Measurements from ENCODE around the gene SLC35A5. TPM values are rescaled to one million over a fixed set of nuclear protein-coding genes. Genes with fewer than 3 reads are reported as not detected.

Gene SLC35A5
- total RNA-seq, 1 experiment from 2014 or later = 37.8 TPM

DNA sequence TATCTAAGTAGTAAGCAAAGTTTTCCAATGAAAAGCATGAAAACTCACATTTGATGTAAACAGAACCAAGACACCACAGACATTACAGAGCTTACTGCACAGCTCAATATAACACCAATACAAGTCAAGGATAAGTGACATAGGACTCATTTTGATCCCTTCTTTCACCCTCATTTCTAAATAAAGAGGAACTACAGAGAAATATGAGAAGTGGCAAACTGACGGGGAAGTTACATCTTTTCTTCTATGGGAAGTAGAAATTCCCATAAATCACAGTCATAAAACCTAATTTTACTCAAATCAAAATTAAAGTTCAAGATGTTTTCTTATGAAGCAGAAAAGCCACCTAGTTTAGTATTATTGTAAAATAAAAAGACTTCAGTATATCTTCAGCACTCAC is 3.9 kb upstream of the SLC35A5 start:
- intact Hi-C loops (cut with micrococcal nuclease; ENCODE audit: unreplicated experiment) = no loop called here
- ChIA-PET CTCF (no interaction called here), POLR2A (interaction anchor here (0.6 kb wide), 1 partner anchor 19 kb away, joined by 4 read pairs; no protein-coding TSS in a partner anchor)
- no peak for DNase-seq (ENCODE audit: low read depth, low spot score)
- Histone ChIP-seq H3K9me3 (ENCODE audit: control insufficient read depth, insufficient read depth, low read depth, low read length) (no peaks in the 10 kb centered on the region), H3K4me3 (ENCODE audit: low read depth in 2 of 2, low read length in 2 of 2) (no peak overlapping the region), H3K27me3 (ENCODE audit: control insufficient read depth, insufficient read depth, low read length) (no peaks in the 10 kb centered on the region), H3K27ac (ENCODE audit: low read length) (no peak overlapping the region), H3K36me3 (ENCODE audit: control insufficient read depth, insufficient read depth, low read length) (peaks cover 7% of the 10 kb centered on the region; the same call in 1 of the 2 replicates), H3K4me1 (ENCODE audit: control insufficient read depth, insufficient read depth, low read length) (peaks cover 18% of the 10 kb centered on the region; the same call in 1 of the 2 replicates)
- BruUV-seq (replicated peaks) = no TSS peak
- ATAC-seq = no peak
- TF ChIP-seq POLR2AphosphoS5 (IDR thresholded peaks at IDR 0.05; ENCODE audit: low read depth, low read length) = no peak
- TF ChIP-seq, protein P1, sequence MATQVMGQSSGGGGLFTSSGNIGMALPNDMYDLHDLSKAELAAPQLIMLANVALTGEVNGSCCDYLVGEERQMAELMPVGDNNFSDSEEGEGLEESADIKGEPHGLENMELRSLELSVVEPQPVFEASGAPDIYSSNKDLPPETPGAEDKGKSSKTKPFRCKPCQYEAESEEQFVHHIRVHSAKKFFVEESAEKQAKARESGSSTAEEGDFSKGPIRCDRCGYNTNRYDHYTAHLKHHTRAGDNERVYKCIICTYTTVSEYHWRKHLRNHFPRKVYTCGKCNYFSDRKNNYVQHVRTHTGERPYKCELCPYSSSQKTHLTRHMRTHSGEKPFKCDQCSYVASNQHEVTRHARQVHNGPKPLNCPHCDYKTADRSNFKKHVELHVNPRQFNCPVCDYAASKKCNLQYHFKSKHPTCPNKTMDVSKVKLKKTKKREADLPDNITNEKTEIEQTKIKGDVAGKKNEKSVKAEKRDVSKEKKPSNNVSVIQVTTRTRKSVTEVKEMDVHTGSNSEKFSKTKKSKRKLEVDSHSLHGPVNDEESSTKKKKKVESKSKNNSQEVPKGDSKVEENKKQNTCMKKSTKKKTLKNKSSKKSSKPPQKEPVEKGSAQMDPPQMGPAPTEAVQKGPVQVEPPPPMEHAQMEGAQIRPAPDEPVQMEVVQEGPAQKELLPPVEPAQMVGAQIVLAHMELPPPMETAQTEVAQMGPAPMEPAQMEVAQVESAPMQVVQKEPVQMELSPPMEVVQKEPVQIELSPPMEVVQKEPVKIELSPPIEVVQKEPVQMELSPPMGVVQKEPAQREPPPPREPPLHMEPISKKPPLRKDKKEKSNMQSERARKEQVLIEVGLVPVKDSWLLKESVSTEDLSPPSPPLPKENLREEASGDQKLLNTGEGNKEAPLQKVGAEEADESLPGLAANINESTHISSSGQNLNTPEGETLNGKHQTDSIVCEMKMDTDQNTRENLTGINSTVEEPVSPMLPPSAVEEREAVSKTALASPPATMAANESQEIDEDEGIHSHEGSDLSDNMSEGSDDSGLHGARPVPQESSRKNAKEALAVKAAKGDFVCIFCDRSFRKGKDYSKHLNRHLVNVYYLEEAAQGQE (IDR thresholded peaks at IDR 0.05; ENCODE audit: insufficient read depth in 1 of 2, low read depth in 2 of 2, low read length in 1 of 2) = no peak
- TF ChIP-seq SIN3A (IDR thresholded peaks at IDR 0.05; ENCODE audit: borderline replicate concordance, insufficient read depth, low read depth, low read length) = no peak
- TF ChIP-seq CTCF (IDR thresholded peaks at IDR 0.05) = no peak
- TF ChIP-seq TCF7L2 (IDR thresholded peaks at IDR 0.05; ENCODE audit: low read depth, low read length) = no peak
- in situ Hi-C loops (cut with HindIII; ENCODE audit: low pct_unique_long_range_greater_than_20kb, low sequenced_read_pairs) = no loop called here

- intact Hi-C loops (cut with micrococcal nuclease; ENCODE audit: unreplicated experiment) (no loop called here), in situ Hi-C loops (cut with HindIII; ENCODE audit: low pct_unique_long_range_greater_than_20kb, low sequenced_read_pairs) (no loop called here)
- POLR2A ChIA-PET = no interaction called here
- TF ChIP-seq POLR2AphosphoS5 (IDR thresholded peaks at IDR 0.05; ENCODE audit: low read depth, low read length) = no peak
- no peak for TF ChIP-seq CTCF (IDR thresholded peaks at IDR 0.05)
- no peak for TF ChIP-seq TCF7L2 (IDR thresholded peaks at IDR 0.05; ENCODE audit: low read depth, low read length)
- no peak for TF ChIP-seq SIN3A (IDR thresholded peaks at IDR 0.05; ENCODE audit: borderline replicate concordance, insufficient read depth, low read depth, low read length)
- TF ChIP-seq, protein P1 (IDR thresholded peaks at IDR 0.05; ENCODE audit: insufficient read depth in 1 of 2, low read depth in 2 of 2, low read length in 1 of 2) = no peak
- Histone ChIP-seq H3K4me1 (ENCODE audit: control insufficient read depth, insufficient read depth, low read length) (peaks cover 24% of the 10 kb centered on the region; the same call in 1 of the 2 replicates), H3K4me3 (ENCODE audit: low read depth in 2 of 2, low read length in 2 of 2) (peak overlapping the region; percentile 95 to 99), H3K27ac (ENCODE audit: low read length) (peak overlapping the region; percentile 97), H3K27me3 (ENCODE audit: control insufficient read depth, insufficient read depth, low read length) (no peaks in the 10 kb centered on the region), H3K36me3 (ENCODE audit: control insufficient read depth, insufficient read depth, low read length) (peaks cover 7% of the 10 kb centered on the region; the same call in 1 of the 2 replicates), H3K9me3 (ENCODE audit: control insufficient read depth, insufficient read depth, low read depth, low read length) (no peaks in the 10 kb centered on the region)
- no peak for DNase-seq (ENCODE audit: low read depth, low spot score)
- CTCF ChIA-PET = no interaction called here
- BruUV-seq (replicated peaks) = no TSS peak
- no peak for ATAC-seq
These were observed 1.5 kb upstream of the SLC35A5 start for GRCh38 chr3:112560307-112560706.
